Activated T-helper 1 cell treated with anti-CD3 and anti-CD28 coated beads, Interleukin-12 subunit alpha, Interleukin-12 subunit beta, Interleukin-2, Interleukin-4 antibody, amounts not matched to agents 30 ng/mL and 10 ng/mL and 1 ng/mL, durations not matched to agents 14 hours and 24 hours and 36 hours (primary cell): Measurements from ENCODE around the gene GPHN. TPM values are rescaled to one million over a fixed set of nuclear protein-coding genes. Genes with fewer than 3 reads are reported as not detected.
"Not testable (repeated sequence)": the region's sequence is repeated elsewhere in the genome, so short reads cannot be mapped to it uniquely, and the experiment has no call there.

Experiments used
- DNase-seq: peaks from one replicate; pipeline ENCODE4 v3.0.0; 2021; ENCODE audit warnings: low spot score
- H3K27ac Mint-ChIP-seq: one replicate; pipeline ENCODE4 v1.8.0; 2021; ENCODE audit warnings: mild to moderate bottlenecking, mixed read lengths
- H3K27me3 Mint-ChIP-seq: one replicate; pipeline ENCODE4 v1.8.0; 2022; ENCODE audit warnings: mild to moderate bottlenecking, moderate library complexity, mixed read lengths; ENCODE audit not compliant: insufficient read depth
- H3K36me3 Mint-ChIP-seq: one replicate; pipeline ENCODE4 v1.8.0; 2021; ENCODE audit warnings: low read depth, mixed read lengths
- H3K4me1 Mint-ChIP-seq: one replicate; pipeline ENCODE4 v1.8.0; 2021; ENCODE audit warnings: low read depth, mixed read lengths
- H3K4me3 Mint-ChIP-seq: one replicate; pipeline ENCODE4 v1.8.0; 2021; ENCODE audit warnings: mild to moderate bottlenecking, moderate library complexity, mixed read lengths
- H3K9me3 Mint-ChIP-seq: one replicate; pipeline ENCODE4 v1.8.0; 2021; ENCODE audit warnings: mixed read lengths
- intact Hi-C: fragments of 100-400 bp; cut with micrococcal nuclease; formaldehyde crosslinking; loops from one replicate; pipeline ENCODE4 v1.15.1; 2024
- total RNA-seq: library from RNA; stranded (reverse); gene quantifications from 2 replicates; pipeline ENCODE4 v1.2.3, GENCODE V29; 2022

The GPHN gene
- total RNA-seq, 1 donor from 2014 or later: 38.5 TPM

GRCh38 chr14:66651536-66652220 lies 143.7 kb downstream of the GPHN start:
- no peak overlapping the region for H3K4me3 Mint-ChIP-seq
- H3K9me3 Mint-ChIP-seq: peaks cover 15% of the 10 kb centered on the region
- no peaks in the 10 kb centered on the region for H3K27me3 Mint-ChIP-seq
- peaks cover 5% of the 10 kb centered on the region for H3K36me3 Mint-ChIP-seq
- intact Hi-C loops: no loop called here
- no peak overlapping the region for H3K27ac Mint-ChIP-seq
- DNase-seq: no peak
- peaks cover 21% of the 10 kb centered on the region for H3K4me1 Mint-ChIP-seq

GRCh38 chr14:66652525-66653106 lies 144.7 kb downstream of the GPHN start:
- intact Hi-C loops: no loop called here
- Mint-ChIP-seq H3K4me3 (no peak overlapping the region), H3K9me3 (peaks cover 22% of the 10 kb centered on the region), H3K36me3 (peaks cover 5% of the 10 kb centered on the region), H3K4me1 (peaks cover 21% of the 10 kb centered on the region), H3K27ac (no peak overlapping the region), H3K27me3 (no peaks in the 10 kb centered on the region)
- DNase-seq: no peak

- no peak for DNase-seq
- Mint-ChIP-seq H3K27ac (no peak overlapping the region), H3K4me1 (no peaks in the 10 kb centered on the region), H3K4me3 (no peak overlapping the region), H3K36me3 (peaks cover 5% of the 10 kb centered on the region), H3K9me3 (peaks cover 38% of the 10 kb centered on the region), H3K27me3 (no peaks in the 10 kb centered on the region)
- intact Hi-C loops: no loop called here
Observed at GRCh38 chr14:66657780-66658179, 149.8 kb downstream of the GPHN start.

GRCh38 chr14:66662374-66662773 lies 154.4 kb downstream of the GPHN start:
- Mint-ChIP-seq H3K36me3 (no peaks in the 10 kb centered on the region), H3K9me3 (peaks cover 36% of the 10 kb centered on the region), H3K4me3 (no peak overlapping the region), H3K27ac (no peak overlapping the region), H3K4me1 (no peaks in the 10 kb centered on the region), H3K27me3 (no peaks in the 10 kb centered on the region)
- DNase-seq: no peak
- intact Hi-C loops: loop anchor here (5.0 kb wide), 1 partner anchor 165 kb away; no protein-coding TSS in a partner anchor

GRCh38 chr14:66677780-66678179 lies 169.8 kb downstream of the GPHN start:
- intact Hi-C loops: no loop called here
- no peaks in the 10 kb centered on the region for H3K27me3 Mint-ChIP-seq
- H3K27ac Mint-ChIP-seq: no peak overlapping the region
- H3K36me3 Mint-ChIP-seq: peaks cover 6% of the 10 kb centered on the region
- H3K9me3 Mint-ChIP-seq: peaks cover 53% of the 10 kb centered on the region
- no peak overlapping the region for H3K4me3 Mint-ChIP-seq
- no peaks in the 10 kb centered on the region for H3K4me1 Mint-ChIP-seq
- DNase-seq: no peak

GRCh38 chr14:66680216-66680615 lies 172.3 kb downstream of the GPHN start:
- no peaks in the 10 kb centered on the region for H3K27me3 Mint-ChIP-seq

GRCh38 chr14:66696326-66696725 lies 188.4 kb downstream of the GPHN start:
- H3K4me3 Mint-ChIP-seq: no peak overlapping the region
- DNase-seq: no peak
- H3K4me1 Mint-ChIP-seq: no peaks in the 10 kb centered on the region
- H3K27ac Mint-ChIP-seq: no peak overlapping the region
- H3K36me3 Mint-ChIP-seq: peaks cover 3% of the 10 kb centered on the region
- H3K9me3 Mint-ChIP-seq: peaks cover 4% of the 10 kb centered on the region
- no peaks in the 10 kb centered on the region for H3K27me3 Mint-ChIP-seq
- intact Hi-C loops: no loop called here

More at GRCh38 chr14:66680216-66680615, 172.3 kb downstream of the GPHN start:
- intact Hi-C loops: no loop called here
- H3K4me1 Mint-ChIP-seq: no peaks in the 10 kb centered on the region
- peaks cover 8% of the 10 kb centered on the region for H3K36me3 Mint-ChIP-seq
- H3K27ac Mint-ChIP-seq: no peak overlapping the region
- H3K4me3 Mint-ChIP-seq: no peak overlapping the region
- H3K9me3 Mint-ChIP-seq: peaks cover 47% of the 10 kb centered on the region
- DNase-seq: no peak

GRCh38 chr14:66698503-66698902 lies 190.6 kb downstream of the GPHN start:
- no peak overlapping the region for H3K4me3 Mint-ChIP-seq
- H3K36me3 Mint-ChIP-seq: peaks cover 4% of the 10 kb centered on the region
- H3K4me1 Mint-ChIP-seq: no peaks in the 10 kb centered on the region
- intact Hi-C loops: no loop called here
- no peak overlapping the region for H3K27ac Mint-ChIP-seq
- no peak for DNase-seq
- H3K9me3 Mint-ChIP-seq: peaks cover 16% of the 10 kb centered on the region
- no peaks in the 10 kb centered on the region for H3K27me3 Mint-ChIP-seq

GRCh38 chr14:66701813-66702212 lies 193.9 kb downstream of the GPHN start:
- H3K27me3 Mint-ChIP-seq: no peaks in the 10 kb centered on the region
- H3K27ac Mint-ChIP-seq: no peak overlapping the region
- intact Hi-C loops: no loop called here

GRCh38 chr14:66708267-66708666 lies 200.3 kb downstream of the GPHN start:
- no peak overlapping the region for H3K27ac Mint-ChIP-seq
- H3K4me3 Mint-ChIP-seq: no peak overlapping the region
- peaks cover 41% of the 10 kb centered on the region for H3K9me3 Mint-ChIP-seq
- intact Hi-C loops: no loop called here
- peaks cover 3% of the 10 kb centered on the region for H3K4me1 Mint-ChIP-seq
- peaks cover 2% of the 10 kb centered on the region for H3K27me3 Mint-ChIP-seq
- peaks cover 3% of the 10 kb centered on the region for H3K36me3 Mint-ChIP-seq
- DNase-seq: no peak

More at GRCh38 chr14:66701813-66702212, 193.9 kb downstream of the GPHN start:
- DNase-seq: no peak
- Mint-ChIP-seq H3K4me3 (no peak overlapping the region), H3K9me3 (peaks cover 47% of the 10 kb centered on the region), H3K36me3 (peaks cover 4% of the 10 kb centered on the region), H3K4me1 (no peaks in the 10 kb centered on the region)

GRCh38 chr14:66709291-66709690 lies 201.3 kb downstream of the GPHN start:
- no peak for DNase-seq
- no peak overlapping the region for H3K4me3 Mint-ChIP-seq
- intact Hi-C loops: no loop called here

GRCh38 chr14:66714291-66714690 lies 206.3 kb downstream of the GPHN start:
- H3K27me3 Mint-ChIP-seq, DNase-seq, intact Hi-C loops: not testable (repeated sequence)
- Mint-ChIP-seq H3K27ac (peak overlapping the region; percentile 37), H3K4me3 (peak overlapping the region; percentile 12), H3K36me3 (peaks cover 12% of the 10 kb centered on the region), H3K9me3 (peaks cover 11% of the 10 kb centered on the region), H3K4me1 (peaks cover 48% of the 10 kb centered on the region)

More at GRCh38 chr14:66709291-66709690, 201.3 kb downstream of the GPHN start:
- Mint-ChIP-seq H3K9me3 (peaks cover 34% of the 10 kb centered on the region), H3K27ac (no peak overlapping the region), H3K4me1 (peaks cover 11% of the 10 kb centered on the region), H3K27me3 (peaks cover 2% of the 10 kb centered on the region), H3K36me3 (peaks cover 3% of the 10 kb centered on the region)

- Mint-ChIP-seq H3K4me1 (peaks cover 48% of the 10 kb centered on the region), H3K9me3 (peaks cover 15% of the 10 kb centered on the region), H3K4me3 (peak overlapping the region; percentile 53), H3K27ac (peak overlapping the region; percentile 8), H3K36me3 (peaks cover 12% of the 10 kb centered on the region)
- intact Hi-C loops, H3K27me3 Mint-ChIP-seq, DNase-seq: not testable (repeated sequence)
Observed at GRCh38 chr14:66715313-66715712, 207.4 kb downstream of the GPHN start.
